IMR-90 (cell line): ENCODE measurements around the gene USP6NL. TPM values are rescaled to one million over a fixed set of nuclear protein-coding genes. Genes with fewer than 3 reads are reported as not detected.

Source experiments
- ATAC-seq: fragments of 200-7000 bp; cut with Tn5 transposase; 2 replicates; pipeline ENCODE4 v1.9.1; 2020; ENCODE audit warnings: low read depth, mild to moderate bottlenecking, moderate library complexity
- BruUV-seq: library from RNA; stranded (reverse); fragments of 400-500 nt; replicated peaks from 2 replicates; lab custom pipeline; 2021; lab: Mats Ljungman, UMichigan
- CTCF ChIA-PET: fragments of 300-600 bp; formaldehyde crosslinking; extraction: SDS; loops from one replicate; lab custom pipeline; 2021; ENCODE audit warnings: antibody characterized with exemption; lab: Yijun Ruan, JAX
- POLR2A ChIA-PET: fragments of 300-600 bp; sonication (Branson Sonifier 250); formaldehyde crosslinking; loops from one replicate; lab custom pipeline; 2022; ENCODE audit warnings: antibody characterized with exemption; ENCODE audit not compliant: unreplicated experiment; lab: Charles Lee
- DNase-seq: peaks from one replicate; pipeline ENCODE4 v3.0.0; 2013
- H2AFZ ChIP-seq: replicated peaks from 2 replicates; pipeline ENCODE3; 2013; ENCODE audit warnings: low read length, mild to moderate bottlenecking; ENCODE audit not compliant: poor library complexity
- H2AK5ac ChIP-seq: 2 replicates; pipeline ENCODE4 v1.6.1; 2013; ENCODE audit warnings: low read depth, low read length, inconsistent platforms
- H2AK9ac ChIP-seq: replicated peaks from 2 replicates; pipeline ENCODE3; 2013; ENCODE audit warnings: mild to moderate bottlenecking, low read depth, low read length, moderate library complexity; ENCODE audit not compliant: poor library complexity
- H2BK120ac ChIP-seq: 2 replicates; pipeline ENCODE4 v1.6.1; 2013; ENCODE audit warnings: low read depth, low read length, inconsistent platforms
- H2BK15ac ChIP-seq: 3 replicates; pipeline ENCODE4 v1.6.1; 2013; ENCODE audit warnings: low read depth, low read length, inconsistent platforms
- H2BK20ac ChIP-seq: 2 replicates; pipeline ENCODE4 v1.6.1; 2013; ENCODE audit warnings: low read depth, mild to moderate bottlenecking, inconsistent platforms, low read length, moderate library complexity
- H2BK5ac ChIP-seq: 2 replicates; pipeline ENCODE4 v1.6.1; 2013; ENCODE audit warnings: mild to moderate bottlenecking, low read depth, low read length, inconsistent platforms; ENCODE audit not compliant: poor library complexity, severe bottlenecking
- H3K14ac ChIP-seq: replicated peaks from 2 replicates; pipeline ENCODE4 v1.6.1; 2013; ENCODE audit warnings: low read depth, low read length, inconsistent platforms
- H3K18ac ChIP-seq: 2 replicates; pipeline ENCODE4 v1.6.1; 2013; ENCODE audit warnings: low read depth, low read length, control low read depth
- H3K23ac ChIP-seq: 2 replicates; pipeline ENCODE4 v1.6.1; 2013; ENCODE audit warnings: low read depth, low read length, inconsistent platforms
- H3K27ac ChIP-seq: 2 replicates; pipeline ENCODE4 v1.5.1; 2013; ENCODE audit warnings: mild to moderate bottlenecking, control low read depth, low read length; ENCODE audit not compliant: insufficient read depth
- H3K27me3 ChIP-seq: 2 replicates; pipeline ENCODE4 v1.6.1; 2013; ENCODE audit warnings: low read length; ENCODE audit not compliant: control insufficient read depth, insufficient read depth
- H3K36me3 ChIP-seq: 2 replicates; pipeline ENCODE4 v1.6.1; 2013; ENCODE audit warnings: low read length, mixed read lengths; ENCODE audit not compliant: control insufficient read depth, insufficient read depth
- H3K4ac ChIP-seq: 2 replicates; pipeline ENCODE4 v1.6.1; 2013; ENCODE audit warnings: low read depth, low read length, inconsistent platforms
- H3K4me1 ChIP-seq: 2 replicates; pipeline ENCODE4 v1.6.1; 2013; ENCODE audit warnings: low read length, mixed read lengths; ENCODE audit not compliant: control insufficient read depth, insufficient read depth
- H3K4me2 ChIP-seq: 2 replicates; pipeline ENCODE4 v1.6.1; 2013; ENCODE audit warnings: low read depth, mild to moderate bottlenecking, control low read depth, low read length, moderate library complexity
- H3K4me3 ChIP-seq: 2 replicates; pipeline ENCODE4 v1.5.1; 2013; ENCODE audit warnings: low read depth, mild to moderate bottlenecking, control low read depth, low read length, moderate library complexity; ENCODE audit not compliant: insufficient read depth
- H3K56ac ChIP-seq: 2 replicates; pipeline ENCODE4 v1.6.1; 2013; ENCODE audit warnings: low read length, inconsistent platforms; ENCODE audit not compliant: insufficient read depth; ENCODE audit errors: extremely low read depth
- H3K79me1 ChIP-seq, 2 experiments: 2 replicates each; pipeline ENCODE4 v1.6.1; 2013; ENCODE audit warnings: low read length in 2 of 2, inconsistent platforms in 1 of 2, low read depth in 1 of 2
- H3K9ac ChIP-seq: 2 replicates; pipeline ENCODE4 v1.6.1; 2013; ENCODE audit warnings: low read depth, low read length, control low read depth
- H3K9me1 ChIP-seq: 2 replicates; pipeline ENCODE4 v1.6.1; 2013; ENCODE audit warnings: low read length, inconsistent platforms; ENCODE audit not compliant: insufficient read depth
- H3K9me3 ChIP-seq: 2 replicates; pipeline ENCODE4 v1.6.1; 2013; ENCODE audit warnings: low read length; ENCODE audit not compliant: control insufficient read depth, insufficient read depth
- H4K20me1 ChIP-seq: 2 replicates; pipeline ENCODE4 v1.6.1; 2013; ENCODE audit warnings: low read length, inconsistent platforms; ENCODE audit not compliant: insufficient read depth
- H4K5ac ChIP-seq: 2 replicates; pipeline ENCODE4 v1.6.1; 2013; ENCODE audit warnings: mild to moderate bottlenecking, low read depth, low read length, control low read depth
- H4K8ac ChIP-seq, 2 experiments: 2 replicates each; pipeline ENCODE4 v1.6.1; 2013; ENCODE audit warnings: low read depth in 2 of 2, low read length in 2 of 2, control low read depth in 1 of 2, inconsistent platforms in 1 of 2
- H4K91ac ChIP-seq: 2 replicates; pipeline ENCODE4 v1.6.1; 2013; ENCODE audit warnings: low read depth, low read length, inconsistent platforms; ENCODE audit not compliant: insufficient read depth
- BHLHE40 ChIP-seq: fragments of 150-350 bp; IDR thresholded peaks from 2 replicates; pipeline ENCODE4 v1.6.1; 2016; ENCODE audit warnings: mild to moderate bottlenecking, low read depth, low read length
- CEBPB ChIP-seq: IDR thresholded peaks from 2 replicates; pipeline ENCODE4 v1.6.1; 2012; ENCODE audit warnings: low read depth, low read length, improper control_type of control experiment
- CHD1 ChIP-seq: IDR thresholded peaks from 2 replicates; pipeline ENCODE4 v1.6.1; 2012; ENCODE audit warnings: low read depth, low read length, improper control_type of control experiment
- FOS ChIP-seq: fragments of 150-350 bp; IDR thresholded peaks from 2 replicates; pipeline ENCODE4 v1.6.1; 2016; ENCODE audit warnings: low read depth, low read length
- MAFK ChIP-seq: IDR thresholded peaks from 2 replicates; pipeline ENCODE4 v1.6.1; 2012; ENCODE audit warnings: low read depth, low read length, improper control_type of control experiment
- MAZ ChIP-seq: IDR thresholded peaks from 2 replicates; pipeline ENCODE4 v1.6.1; 2012; ENCODE audit warnings: low read depth, mild to moderate bottlenecking, low read length, improper control_type of control experiment, moderate library complexity, borderline replicate concordance
- MXI1 ChIP-seq: IDR thresholded peaks from 2 replicates; pipeline ENCODE4 v1.6.1; 2012; ENCODE audit warnings: low read depth, mild to moderate bottlenecking, low read length, moderate library complexity, borderline replicate concordance
- NFE2L2 ChIP-seq: fragments of 150-350 bp; IDR thresholded peaks from 2 replicates; pipeline ENCODE4 v1.6.1; 2016; ENCODE audit warnings: low read depth, mild to moderate bottlenecking, low read length
- POLR2A ChIP-seq: IDR thresholded peaks from 2 replicates; pipeline ENCODE4 v1.6.1; 2012; ENCODE audit warnings: mild to moderate bottlenecking, low read depth, low read length
- RAD21 ChIP-seq: IDR thresholded peaks from 2 replicates; pipeline ENCODE4 v1.6.1; 2012; ENCODE audit warnings: low read length, improper control_type of control experiment
- RCOR1 ChIP-seq: IDR thresholded peaks from 2 replicates; pipeline ENCODE4 v1.6.1; 2012; ENCODE audit warnings: mild to moderate bottlenecking, low read length, improper control_type of control experiment; ENCODE audit not compliant: insufficient replicate concordance
- RFX5 ChIP-seq: IDR thresholded peaks from 2 replicates; pipeline ENCODE4 v1.8.0; 2012; ENCODE audit warnings: low read depth, mild to moderate bottlenecking, low read length, moderate library complexity
- SMC3 ChIP-seq: fragments of 150-350 bp; IDR thresholded peaks from 2 replicates; pipeline ENCODE4 v1.6.1; 2016; ENCODE audit warnings: low read depth, mild to moderate bottlenecking, antibody characterized with exemption, low read length, moderate library complexity
- USF2 ChIP-seq: fragments of 150-350 bp; IDR thresholded peaks from 2 replicates; pipeline ENCODE4 v1.6.1; 2017; ENCODE audit warnings: mild to moderate bottlenecking, antibody characterized with exemption, low read length, low read depth
- WGBS, 2 experiments: methylation state at CpG; one replicate each; pipeline versions ENCODE4 v1.1.5 to v1.1.7; 2013; ENCODE audit warnings: missing lambda C conversion rate in 2 of 2; ENCODE audit not compliant: insufficient read length in 1 of 2; ENCODE audit errors: extremely low coverage in 2 of 2; 5-methylcytosine and 5-hydroxymethylcytosine counted together
- dilution Hi-C: fragments of 300-500 bp; cut with HindIII; formaldehyde crosslinking; loops from one replicate; pipeline ENCODE4 v1.14.3; 2018; ENCODE audit warnings: low sequenced_read_pairs; ENCODE audit not compliant: unreplicated experiment
- in situ Hi-C: fragments of 300-500 bp; cut with MboI; formaldehyde crosslinking; loops from 3 replicates; pipeline ENCODE4 v1.14.3; 2019; ENCODE audit warnings: low sequenced_read_pairs, inconsistent platforms, mixed read lengths
- intact Hi-C: fragments of 100-400 bp; cut with micrococcal nuclease; formaldehyde crosslinking; loops from 2 replicates; pipeline ENCODE4 v1.10.0; 2022
- polyA plus RNA-seq, 3 experiments: library from polyadenylated mRNA; depleted of rRNA; stranded (reverse); fragments of >200 nt; gene quantifications; 2 replicates each; pipeline ENCODE4 v1.2.3, GENCODE V29; 2012; ENCODE audit warnings: low replicate concordance in 1 of 3
- total RNA-seq: library from RNA; depleted of rRNA; stranded (reverse); fragments of >200 nt; gene quantifications from 2 replicates; pipeline ENCODE4 v1.2.3, GENCODE V29; 2012
- TF ChIP-seq, protein P1 (sequence below): conservative IDR thresholded peaks from 2 replicates; pipeline ENCODE4 v1.5.1; 2012; ENCODE audit warnings: mild to moderate bottlenecking, low read depth, low read length, improper control_type of control experiment
- TF ChIP-seq, protein P2 (sequence below): fragments of 150-350 bp; IDR thresholded peaks from 2 replicates; pipeline ENCODE4 v1.6.1; 2016; ENCODE audit warnings: low read depth, mild to moderate bottlenecking, low read length, moderate library complexity, borderline replicate concordance

The USP6NL gene
- total and polyA plus RNA-seq, 2 of the 4 experiments (the other 2 are of a cell fraction) = 7.8 to 9.1 TPM

GRCh38 chr10:11491087-11491486, 120.4 kb downstream of the USP6NL start:
- Histone ChIP-seq H3K9me3 (no peaks in the 10 kb centered on the region), H4K8ac (no peak overlapping the region), H3K56ac (no peak overlapping the region), H2BK5ac (no peak overlapping the region), H3K27me3 (no peaks in the 10 kb centered on the region), H4K5ac (no peak overlapping the region), H3K36me3 (peaks cover 14% of the 10 kb centered on the region), H2AK5ac (no peak overlapping the region), H3K79me1 (no peaks in the 10 kb centered on the region), H3K9ac (no peak overlapping the region), H3K18ac (no peak overlapping the region), H3K4me2 (no peak overlapping the region), H4K91ac (no peak overlapping the region), H2AFZ (no peak overlapping the region), H3K9me1 (peaks cover 8% of the 10 kb centered on the region; the same call in 1 of the 2 replicates), H3K27ac (no peak overlapping the region), H2BK15ac (no peak overlapping the region), H2BK120ac (no peak overlapping the region), H4K20me1 (no peaks in the 10 kb centered on the region), H3K23ac (no peak overlapping the region), H3K4ac (no peak overlapping the region), H3K4me3 (no peak overlapping the region), H2BK20ac (no peak overlapping the region), H2AK9ac (no peak overlapping the region), H3K14ac (no peak overlapping the region), H3K4me1 (no peaks in the 10 kb centered on the region; the same call in 1 of the 2 replicates)
- dilution Hi-C loops (no loop called here), intact Hi-C loops (no loop called here), in situ Hi-C loops (no loop called here)
- TF ChIP-seq POLR2A (no peak), NFE2L2 (no peak), MAFK (no peak), MXI1 (no peak), RAD21 (no peak), FOS (no peak), USF2 (no peak), RCOR1 (no peak), CHD1 (no peak), RFX5 (no peak), MAZ (no peak), CEBPB (no peak), SMC3 (no peak), BHLHE40 (no peak)
- TF ChIP-seq, protein P1, sequence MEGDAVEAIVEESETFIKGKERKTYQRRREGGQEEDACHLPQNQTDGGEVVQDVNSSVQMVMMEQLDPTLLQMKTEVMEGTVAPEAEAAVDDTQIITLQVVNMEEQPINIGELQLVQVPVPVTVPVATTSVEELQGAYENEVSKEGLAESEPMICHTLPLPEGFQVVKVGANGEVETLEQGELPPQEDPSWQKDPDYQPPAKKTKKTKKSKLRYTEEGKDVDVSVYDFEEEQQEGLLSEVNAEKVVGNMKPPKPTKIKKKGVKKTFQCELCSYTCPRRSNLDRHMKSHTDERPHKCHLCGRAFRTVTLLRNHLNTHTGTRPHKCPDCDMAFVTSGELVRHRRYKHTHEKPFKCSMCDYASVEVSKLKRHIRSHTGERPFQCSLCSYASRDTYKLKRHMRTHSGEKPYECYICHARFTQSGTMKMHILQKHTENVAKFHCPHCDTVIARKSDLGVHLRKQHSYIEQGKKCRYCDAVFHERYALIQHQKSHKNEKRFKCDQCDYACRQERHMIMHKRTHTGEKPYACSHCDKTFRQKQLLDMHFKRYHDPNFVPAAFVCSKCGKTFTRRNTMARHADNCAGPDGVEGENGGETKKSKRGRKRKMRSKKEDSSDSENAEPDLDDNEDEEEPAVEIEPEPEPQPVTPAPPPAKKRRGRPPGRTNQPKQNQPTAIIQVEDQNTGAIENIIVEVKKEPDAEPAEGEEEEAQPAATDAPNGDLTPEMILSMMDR = no peak
- TF ChIP-seq, protein P2, sequence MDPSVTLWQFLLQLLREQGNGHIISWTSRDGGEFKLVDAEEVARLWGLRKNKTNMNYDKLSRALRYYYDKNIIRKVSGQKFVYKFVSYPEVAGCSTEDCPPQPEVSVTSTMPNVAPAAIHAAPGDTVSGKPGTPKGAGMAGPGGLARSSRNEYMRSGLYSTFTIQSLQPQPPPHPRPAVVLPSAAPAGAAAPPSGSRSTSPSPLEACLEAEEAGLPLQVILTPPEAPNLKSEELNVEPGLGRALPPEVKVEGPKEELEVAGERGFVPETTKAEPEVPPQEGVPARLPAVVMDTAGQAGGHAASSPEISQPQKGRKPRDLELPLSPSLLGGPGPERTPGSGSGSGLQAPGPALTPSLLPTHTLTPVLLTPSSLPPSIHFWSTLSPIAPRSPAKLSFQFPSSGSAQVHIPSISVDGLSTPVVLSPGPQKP = no peak
- no CpG with 5 or more reads among the region's 2 CpGs for WGBS, 2 experiments
- no peak for ATAC-seq
- CTCF ChIA-PET = no interaction called here
- POLR2A ChIA-PET = no interaction called here
- no peak for DNase-seq
- no TSS peak for BruUV-seq
